Aorta (tissue), 5 donors: ENCODE results near the gene ITSN1. TPM values are rescaled to one million over a fixed set of nuclear protein-coding genes. Genes with fewer than 3 reads are reported as not detected.
"Not testable (repeated sequence)": the region's sequence is repeated elsewhere in the genome, so short reads cannot be mapped to it uniquely, and the experiment has no call there.

Source experiments
- ATAC-seq: fragments of 200-7000 bp; cut with Tn5 transposase; one replicate; pipeline ENCODE4 v1.9.1; 2022; ENCODE audit warnings: moderate library complexity; ENCODE audit not compliant: low FRiP score
- DNase-seq, 2 donors: peaks; one replicate each; pipeline ENCODE4 v3.0.0-alpha.2; 2020
- H3K27ac ChIP-seq, 2 donors: one replicate each; pipeline ENCODE4 v1.5.1; 2013; ENCODE audit warnings: low read length in 2 of 2, mild to moderate bottlenecking in 2 of 2, moderate library complexity in 2 of 2, control low read depth in 1 of 2, inconsistent platforms in 1 of 2, low read depth in 1 of 2
- H3K27me3 ChIP-seq, 2 donors: one replicate each; pipeline ENCODE4 v1.6.1; 2013; ENCODE audit warnings: control low read depth in 1 of 2, low read length in 1 of 2, mild to moderate bottlenecking in 1 of 2, moderate library complexity in 1 of 2; ENCODE audit not compliant: insufficient read depth in 2 of 2, control insufficient read depth in 1 of 2
- H3K36me3 ChIP-seq, 2 donors: one replicate each; pipeline ENCODE4 v1.6.1; 2013; ENCODE audit warnings: control low read depth in 1 of 2, low read length in 1 of 2, mild to moderate bottlenecking in 1 of 2; ENCODE audit not compliant: insufficient read depth in 2 of 2, control insufficient read depth in 1 of 2
- H3K4me1 ChIP-seq, 2 donors: one replicate each; pipeline ENCODE4 v1.6.1; 2013; ENCODE audit warnings: low read length in 2 of 2, control low read depth in 1 of 2, mild to moderate bottlenecking in 1 of 2, moderate library complexity in 1 of 2; ENCODE audit not compliant: insufficient read depth in 2 of 2, control insufficient read depth in 1 of 2
- H3K4me3 ChIP-seq, 2 donors: one replicate each; pipeline ENCODE4 v1.5.1; 2013; ENCODE audit warnings: low read length in 2 of 2, control low read depth in 1 of 2, mild to moderate bottlenecking in 1 of 2
- H3K9me3 ChIP-seq: one replicate; pipeline ENCODE4 v1.6.1; 2013; ENCODE audit warnings: mild to moderate bottlenecking, low read length; ENCODE audit not compliant: control insufficient read depth
- WGBS, 2 donors: extraction: QIAGEN DNeasy Blood & Tissue Kit; methylation state at CpG; one replicate each; pipeline ENCODE4 v1.1.7; 2013; 5-methylcytosine and 5-hydroxymethylcytosine counted together
- intact Hi-C, 2 donors: fragments of 100-400 bp; cut with DNase I; formaldehyde crosslinking; loops; one replicate each; pipeline versions ENCODE4 v1.14.2 to v1.15.0; 2022
- polyA plus RNA-seq, 2 donors: library from polyadenylated mRNA; stranded (reverse); fragments of 200-250 nt; gene quantifications; one replicate each; pipeline ENCODE4 v1.2.3, GENCODE V29; 2013
- total RNA-seq, 2 donors: library from RNA; stranded (reverse); fragmentation: NEBNext Ultra II Directional; extraction: Animal tissue kit (Norgen Biotek cat#: 25700); gene quantifications; one replicate each; pipeline ENCODE4 v1.2.1, GENCODE V29; 2021
- donor health status: healthy with polysubstance abuse.
- donor health status: Bipolar disorder and iron deficiency.
- donor health status: DM: no; HTN: no; CAD: no.
- donor health status: DM: no; HTN: no; CAD: no.
- donor health status: DM: yes; HTN: yes; CAD: no.

Gene ITSN1
- total and polyA plus RNA-seq, 4 donors = 20.8 to 103 (median 37.1) TPM

DNA sequence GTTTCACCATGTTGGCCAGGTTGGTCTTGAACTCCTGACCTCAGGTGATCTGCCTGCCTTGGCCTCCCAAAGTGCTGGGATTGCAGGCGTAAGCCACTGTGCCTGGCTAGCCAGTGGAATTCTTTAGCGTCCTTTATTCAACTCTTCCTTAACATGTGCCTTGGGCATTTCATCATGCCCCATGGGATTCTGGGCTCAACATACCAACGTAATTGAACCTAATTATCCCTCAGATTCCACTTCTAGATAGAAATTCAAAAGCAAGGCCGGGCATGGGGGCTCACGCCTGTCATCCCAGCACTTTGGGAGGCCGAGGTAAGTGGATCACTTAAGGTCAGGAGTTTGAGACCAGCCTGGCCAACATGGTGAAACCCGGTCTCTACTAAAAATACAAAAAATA is 16.1 kb upstream of the ITSN1 start:
- DNase-seq, H3K4me3 ChIP-seq, ATAC-seq, H3K4me1 ChIP-seq, H3K9me3 ChIP-seq, H3K36me3 ChIP-seq, H3K27ac ChIP-seq, H3K27me3 ChIP-seq, intact Hi-C loops: not testable (repeated sequence)
- WGBS, 2 donors = 90 to 91% methylated on average over 7 of the region's 7 CpGs

DNA sequence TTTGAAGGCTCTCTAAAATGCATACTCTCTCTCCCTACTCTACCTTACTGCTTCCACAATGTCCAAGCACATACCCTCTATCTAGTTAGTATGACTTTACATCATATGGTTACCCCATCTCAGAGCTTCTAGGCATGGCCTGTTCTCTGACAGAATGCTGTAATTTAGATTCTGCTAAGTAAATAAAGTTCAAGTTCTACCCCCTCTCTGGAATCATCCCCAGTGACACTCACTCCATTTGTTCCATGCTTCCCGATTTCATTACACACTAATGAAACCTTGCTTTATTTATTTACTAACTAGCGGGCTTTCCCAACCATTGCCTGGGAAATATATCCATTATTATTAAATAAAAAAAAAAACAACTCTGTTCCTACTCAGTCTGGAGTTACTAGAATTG is 8.0 kb upstream of the ITSN1 start:
- Histone ChIP-seq H3K4me3 (no peak overlapping the region), H3K36me3 (no peaks in the 10 kb centered on the region), H3K4me1 (no peaks in the 10 kb centered on the region), H3K27me3 (no peaks in the 10 kb centered on the region), H3K9me3 (no peaks in the 10 kb centered on the region), H3K27ac (no peak overlapping the region)
- DNase-seq (no peak), ATAC-seq (no peak)
- intact Hi-C loops = no loop called here
- WGBS, 2 donors = 93 to 97% methylated on average over 2 of the region's 2 CpGs

DNA sequence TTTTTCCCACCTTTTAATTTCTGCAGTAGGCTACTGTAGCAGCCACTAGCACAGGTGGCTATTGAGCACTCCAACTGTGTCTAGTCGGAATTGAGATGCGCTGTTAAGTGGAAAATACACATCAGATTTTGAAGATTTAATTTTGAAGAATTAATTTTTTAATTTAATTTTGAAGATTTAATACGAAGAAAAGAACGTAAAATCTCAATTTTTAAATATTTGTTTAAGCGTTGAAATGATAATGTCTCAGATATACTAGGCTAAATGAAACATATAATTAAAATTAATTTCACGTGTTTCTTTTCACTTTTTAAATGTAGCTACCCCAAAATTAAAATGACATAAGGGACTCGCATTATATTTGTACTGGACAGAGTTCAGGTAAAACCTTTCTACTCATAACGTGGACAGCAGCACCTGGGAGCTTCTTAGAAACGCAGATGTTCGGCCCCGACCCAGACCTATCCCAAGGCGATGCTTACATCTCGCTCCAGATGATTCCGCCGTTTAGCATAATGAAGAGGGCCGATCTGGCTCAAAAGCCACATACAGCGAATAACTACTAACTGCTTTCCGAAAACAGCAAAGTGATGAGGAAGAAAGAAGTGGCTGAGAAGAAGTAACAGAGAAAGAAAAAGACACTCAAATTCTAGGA is 1.5 kb upstream of the ITSN1 start:
- peak overlapping the region in 1 of 2 donors; percentile 37 for H3K27ac ChIP-seq
- intact Hi-C loops = loop anchor here (5.0 to 10.0 kb wide), 4 partner anchors 46 to 256 kb away; no protein-coding TSS in a partner anchor
- no peak for DNase-seq

DNA sequence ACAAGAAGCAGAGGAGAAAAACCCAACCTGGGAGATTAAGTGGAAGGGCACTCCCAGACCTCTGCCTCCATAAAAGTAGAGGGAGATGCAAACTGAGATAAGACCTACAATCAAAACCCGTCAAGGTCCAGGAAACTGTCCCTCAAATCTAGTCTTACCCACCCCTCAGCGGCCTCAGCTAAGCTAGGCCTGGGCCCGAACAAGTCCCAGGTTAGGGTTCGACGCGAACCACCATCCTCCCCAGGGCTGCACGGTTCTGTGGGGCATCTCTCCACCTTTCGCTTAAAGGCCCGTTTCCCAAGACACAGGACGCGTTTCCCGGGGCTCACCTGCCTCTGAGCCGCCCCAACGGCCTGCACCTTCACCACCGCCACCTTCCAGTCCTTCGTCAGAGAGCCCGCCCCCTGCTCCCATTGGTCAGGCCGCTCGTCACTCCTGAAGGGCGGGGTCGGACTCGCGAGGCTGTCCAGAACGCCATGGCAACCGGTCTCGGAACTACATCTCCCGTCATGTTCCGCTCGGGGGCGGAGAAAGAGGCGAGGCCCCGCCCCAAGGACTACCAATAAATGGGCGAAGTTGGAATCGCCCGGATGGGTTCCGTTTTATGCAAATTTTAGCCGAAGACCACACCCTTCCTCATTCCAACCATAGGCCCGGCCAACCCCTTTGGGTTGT is 812 bp upstream of the ITSN1 start, which contains the start of gene CRYZL1:
Gene CRYZL1 (minus strand): TSS at position 390 of the 675 bp plus-strand sequence. CDS start 10,190 bp downstream, outside the sequence.
- H3K9me3 ChIP-seq = no peaks in the 10 kb centered on the region
- H3K27me3 ChIP-seq = no peaks in the 10 kb centered on the region
- peak within 1 kb of the TSS; percentile 59 to 75 for H3K27ac ChIP-seq
- no peaks in the 10 kb centered on the region for H3K36me3 ChIP-seq
- ATAC-seq (peak; percentile 95), DNase-seq (peak; percentile 100)
- H3K4me3 ChIP-seq = peak within 1 kb of the TSS; percentile 58 to 94
- intact Hi-C loops = loop anchor here (1.0 to 10.0 kb wide), 7 partner anchors 46 to 256 kb away; partner anchors contain the start of gene DONSON (in 1 of the 2)
- 0% methylated on average over 38 of the region's 38 CpGs for WGBS, 2 donors
- H3K4me1 ChIP-seq = peaks cover 0 to 4% of the 10 kb centered on the region in 2 donors

More for the DNA sequence above, 1.5 kb upstream of the ITSN1 start:
- peak overlapping the region; percentile 13 to 77 for H3K4me3 ChIP-seq
- 20 to 21% methylated on average over 18 of the region's 18 CpGs for WGBS, 2 donors
- H3K9me3 ChIP-seq = no peaks in the 10 kb centered on the region
- H3K36me3 ChIP-seq = no peaks in the 10 kb centered on the region
- ATAC-seq = no peak
- no peaks in the 10 kb centered on the region for H3K27me3 ChIP-seq
- peaks cover 0 to 4% of the 10 kb centered on the region in 2 donors for H3K4me1 ChIP-seq

DNA sequence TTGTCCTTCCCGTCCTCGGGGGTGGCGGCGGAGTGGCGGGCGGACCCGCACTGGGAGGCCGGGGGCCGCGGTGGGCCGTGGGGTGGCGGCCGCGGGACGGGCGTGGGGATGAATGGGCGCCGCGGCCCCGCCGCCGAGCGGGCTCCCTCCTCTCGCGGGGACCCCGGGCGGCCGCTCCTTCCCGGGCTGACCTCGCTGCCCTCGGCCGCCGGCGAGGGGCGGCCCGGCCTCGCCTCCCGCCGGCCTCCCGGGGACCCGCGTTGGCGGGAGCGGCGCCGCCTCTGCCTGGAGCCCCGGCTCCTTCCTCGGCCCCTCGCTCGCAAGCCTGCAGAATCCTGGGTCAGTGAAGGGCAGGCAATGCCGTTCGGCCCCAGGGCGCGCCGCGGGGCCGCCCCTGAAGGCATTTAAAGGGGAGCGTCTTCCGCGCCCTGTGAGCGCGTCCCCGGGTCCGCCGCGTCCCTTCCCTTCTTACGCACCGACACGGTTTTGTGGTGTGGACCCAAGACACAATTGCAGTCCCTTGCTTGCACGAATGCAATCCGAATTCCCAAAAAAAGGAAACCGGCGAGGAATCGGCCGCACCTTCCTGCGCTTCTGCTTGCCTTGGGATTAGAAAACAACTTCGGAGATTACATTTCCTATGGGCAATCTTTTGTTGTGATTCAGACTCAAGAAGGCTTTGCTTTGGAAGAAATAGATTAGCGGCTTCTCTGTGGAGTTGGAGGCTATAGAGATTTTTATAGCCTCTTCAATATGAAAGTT is 776 bp downstream of the ITSN1 start:
- H3K4me1 ChIP-seq = peaks cover 0 to 4% of the 10 kb centered on the region in 2 donors
- H3K4me3 ChIP-seq = peak overlapping the region; percentile 58 to 94
- ATAC-seq (no peak), DNase-seq (peak; percentile 63 to 85)
- WGBS, 2 donors = 0 to 1% methylated on average over 34 to 78 of the region's 78 CpGs
- intact Hi-C loops = loop anchor here (1.0 to 10.0 kb wide), 7 partner anchors 44 to 254 kb away; partner anchors contain the start of gene DONSON (in 1 of the 2)
- H3K9me3 ChIP-seq = no peaks in the 10 kb centered on the region
- H3K36me3 ChIP-seq = no peaks in the 10 kb centered on the region
- peak overlapping the region; percentile 59 to 75 for H3K27ac ChIP-seq
- H3K27me3 ChIP-seq = no peaks in the 10 kb centered on the region

DNA sequence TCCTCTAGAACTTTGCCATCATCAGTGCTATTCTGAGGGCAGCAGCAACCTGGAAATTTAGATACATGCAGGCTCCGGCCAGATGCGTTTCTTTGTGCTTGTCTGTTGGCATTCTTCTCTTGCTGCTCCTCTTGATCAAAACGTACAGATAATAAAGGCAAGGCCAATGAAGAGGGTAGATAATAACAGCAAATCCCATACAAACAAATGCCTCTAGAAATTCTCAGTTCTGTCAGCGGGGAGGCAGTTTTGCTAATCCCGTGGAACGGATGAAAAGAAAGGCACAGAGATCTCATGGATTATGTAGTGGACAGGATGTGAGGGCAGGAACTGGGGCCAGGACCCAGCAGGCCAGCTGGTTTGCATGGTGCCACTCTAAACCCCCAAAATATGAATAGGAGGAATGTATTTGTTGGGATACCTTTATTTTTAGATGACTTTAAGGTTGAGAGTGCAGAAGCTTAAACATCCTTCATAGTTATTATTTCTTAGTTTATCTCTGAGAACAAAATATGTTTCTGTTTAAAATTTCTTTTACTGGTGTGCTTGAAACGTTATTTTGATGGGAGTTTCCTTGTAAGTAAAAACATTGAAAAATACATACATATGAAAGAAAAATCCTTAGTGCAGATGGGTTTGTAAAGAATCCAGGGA is 1.5 kb downstream of the ITSN1 start:
- Histone ChIP-seq H3K27me3 (no peaks in the 10 kb centered on the region), H3K9me3 (no peaks in the 10 kb centered on the region), H3K36me3 (no peaks in the 10 kb centered on the region), H3K4me1 (peaks cover 0 to 4% of the 10 kb centered on the region in 2 donors), H3K4me3 (peak overlapping the region; percentile 58 to 94), H3K27ac (peak overlapping the region; percentile 42 to 85)
- intact Hi-C loops = loop anchor here (2.0 to 10.0 kb wide), 6 partner anchors 44 to 254 kb away; partner anchors contain the start of gene DONSON (in 1 of the 2)
- WGBS, 2 donors = 0 to 1% methylated on average over 7 of the region's 7 CpGs
- DNase-seq (no peak), ATAC-seq (no peak)

DNA sequence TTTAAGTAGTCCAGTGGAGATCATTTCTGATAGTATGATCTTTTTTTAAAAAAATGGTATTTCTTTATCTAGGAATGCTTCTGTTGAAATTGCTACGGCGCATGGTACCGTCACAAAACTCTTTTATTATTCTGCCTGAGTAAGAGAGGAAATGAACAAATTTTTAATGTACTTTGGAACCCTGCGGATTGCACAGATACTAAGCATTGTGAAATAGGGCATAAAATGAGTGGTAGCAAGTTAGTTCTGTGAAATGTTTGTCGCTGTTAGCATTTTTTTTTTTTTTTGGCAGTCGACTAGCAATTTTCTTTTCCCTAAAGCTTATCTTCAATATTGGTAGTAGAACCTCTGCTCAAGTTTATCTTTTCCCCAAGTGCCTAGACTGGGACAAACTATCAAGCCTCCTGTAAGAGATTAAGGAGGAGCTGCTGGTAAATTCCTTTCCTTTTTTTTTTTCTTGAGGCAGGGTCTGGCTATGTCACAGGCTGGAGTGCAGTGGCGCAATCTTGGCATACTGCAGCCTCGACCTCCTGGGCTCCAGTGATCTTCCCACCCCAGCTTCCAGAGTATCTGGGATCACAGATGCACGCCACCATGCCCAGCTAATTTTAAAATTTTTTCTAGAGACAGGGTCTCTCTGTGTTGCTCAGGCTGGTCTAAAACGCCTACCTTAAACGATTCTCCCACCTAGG is 2.2 kb downstream of the ITSN1 start:
- Histone ChIP-seq H3K4me1 (peaks cover 0 to 4% of the 10 kb centered on the region in 2 donors), H3K27ac (peak overlapping the region in 1 of 2 donors; percentile 49), H3K36me3 (no peaks in the 10 kb centered on the region), H3K4me3 (no peak overlapping the region), H3K27me3 (no peaks in the 10 kb centered on the region), H3K9me3 (no peaks in the 10 kb centered on the region)
- no peak for ATAC-seq
- intact Hi-C loops = loop anchor here (5.0 to 10.0 kb wide), 4 partner anchors 43 to 253 kb away; no protein-coding TSS in a partner anchor
- DNase-seq = no peak
- WGBS, 2 donors = 30 to 34% methylated on average over 11 of the region's 11 CpGs
